OCI-M2 (cell line): Measurements from ENCODE around the gene PLCB3.
"Not testable (repeated sequence)": the region's sequence is repeated elsewhere in the genome, so short reads cannot be mapped to it uniquely, and the experiment has no call there.

Experiments
- DNase-seq: peaks from one replicate; lab custom pipeline; 2025; ENCODE audit not compliant: unreplicated experiment; lab: John Stamatoyannopoulos, UW

PLCB3 gene

DNA sequence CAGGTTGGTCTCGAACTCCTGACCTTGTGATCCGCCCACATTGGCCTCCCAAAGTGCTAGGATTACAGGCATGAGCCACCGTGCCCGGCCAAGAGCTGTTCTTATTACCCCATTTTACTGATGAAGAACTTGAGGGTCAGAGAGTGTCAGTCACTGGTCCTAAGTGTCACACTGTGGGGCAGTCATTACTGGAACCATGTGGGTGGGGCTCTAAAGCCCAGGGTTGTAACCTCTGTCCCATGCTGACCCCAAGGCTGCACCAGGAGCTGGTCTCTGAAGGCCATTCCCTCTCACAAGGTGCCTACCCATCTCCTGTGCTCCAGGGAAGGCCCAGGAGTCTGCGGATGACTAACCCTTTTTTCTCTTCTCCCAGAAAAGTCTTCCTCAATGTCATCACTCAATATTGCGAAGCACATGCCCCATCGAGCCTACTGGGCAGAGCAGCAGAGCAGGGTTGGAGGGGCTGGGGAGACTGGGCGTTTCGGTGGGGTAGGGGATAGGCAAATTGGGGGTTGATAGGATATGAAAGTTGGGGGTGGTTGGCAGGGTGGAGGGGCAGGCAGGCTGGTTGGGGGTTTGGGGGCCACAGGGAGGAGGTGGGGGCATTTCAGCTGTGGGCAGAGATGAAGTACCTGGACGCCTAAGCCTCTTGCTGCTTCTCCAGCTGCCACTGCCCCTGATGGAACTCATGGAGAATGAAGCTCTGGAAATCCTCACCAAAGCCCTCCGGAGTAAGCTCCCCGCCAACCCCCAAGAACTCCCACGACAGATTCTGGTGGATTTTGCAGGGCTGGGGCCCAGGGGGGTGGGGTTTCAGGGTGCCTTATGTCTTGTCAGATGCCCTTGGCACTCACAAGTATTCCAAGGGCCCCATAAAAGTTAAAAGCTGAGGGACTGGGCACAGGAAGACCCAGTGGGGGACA lies 52.0 kb downstream of the PLCB3 start:
- no peak for DNase-seq

DNA sequence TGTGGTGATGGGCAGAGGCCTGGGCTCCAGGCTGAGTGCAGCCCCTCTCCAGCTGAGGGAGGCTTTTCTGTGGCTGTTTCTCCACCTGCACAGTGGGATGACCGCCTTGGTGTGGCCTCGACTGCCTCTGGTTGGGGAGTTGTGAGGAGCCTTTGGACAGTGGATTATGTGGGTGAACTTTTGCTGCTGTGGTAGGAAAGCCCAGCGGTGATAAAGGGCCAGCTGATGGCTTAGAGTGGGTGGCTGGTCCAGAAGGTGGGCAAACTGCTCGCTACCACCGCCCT lies 52.6 kb downstream of the PLCB3 start:
- DNase-seq = no peak

DNA sequence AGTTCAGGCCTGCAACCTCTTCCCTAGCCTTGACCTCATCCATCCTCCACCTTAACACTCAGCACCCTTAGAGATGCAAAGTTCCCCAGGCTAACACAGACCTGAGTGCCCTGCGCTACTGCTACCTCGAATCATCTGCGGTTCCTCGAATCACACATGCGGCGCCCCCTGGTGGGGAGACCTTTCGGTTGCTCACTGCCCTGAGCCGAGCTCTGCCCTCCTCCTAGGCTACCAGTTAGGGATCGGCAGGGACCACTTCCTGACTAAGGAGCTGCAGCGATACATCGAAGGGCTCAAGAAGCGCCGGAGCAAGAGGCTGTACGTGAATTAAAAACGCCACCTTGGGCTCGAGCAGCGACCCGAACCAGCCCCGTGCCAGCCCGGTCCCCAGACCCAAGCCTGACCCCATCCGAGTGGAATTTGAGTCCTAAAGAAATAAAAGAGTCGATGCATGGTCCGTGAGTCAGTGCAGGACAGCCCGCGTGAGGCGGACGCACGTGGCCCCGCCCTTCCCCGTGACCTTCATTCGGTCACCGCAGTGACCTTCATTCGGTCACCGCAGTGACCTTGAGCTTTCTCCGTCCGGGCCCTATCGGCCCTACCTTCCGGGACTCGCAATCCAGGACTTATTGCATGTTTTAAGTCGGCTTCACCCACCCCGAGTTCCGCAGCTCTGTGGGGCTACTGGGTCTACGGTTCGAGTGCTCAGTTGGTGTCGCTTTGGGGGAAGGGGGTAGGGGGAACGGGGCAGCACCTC lies 53.2 kb downstream of the PLCB3 start:
- peak; percentile 79 for DNase-seq

DNA sequence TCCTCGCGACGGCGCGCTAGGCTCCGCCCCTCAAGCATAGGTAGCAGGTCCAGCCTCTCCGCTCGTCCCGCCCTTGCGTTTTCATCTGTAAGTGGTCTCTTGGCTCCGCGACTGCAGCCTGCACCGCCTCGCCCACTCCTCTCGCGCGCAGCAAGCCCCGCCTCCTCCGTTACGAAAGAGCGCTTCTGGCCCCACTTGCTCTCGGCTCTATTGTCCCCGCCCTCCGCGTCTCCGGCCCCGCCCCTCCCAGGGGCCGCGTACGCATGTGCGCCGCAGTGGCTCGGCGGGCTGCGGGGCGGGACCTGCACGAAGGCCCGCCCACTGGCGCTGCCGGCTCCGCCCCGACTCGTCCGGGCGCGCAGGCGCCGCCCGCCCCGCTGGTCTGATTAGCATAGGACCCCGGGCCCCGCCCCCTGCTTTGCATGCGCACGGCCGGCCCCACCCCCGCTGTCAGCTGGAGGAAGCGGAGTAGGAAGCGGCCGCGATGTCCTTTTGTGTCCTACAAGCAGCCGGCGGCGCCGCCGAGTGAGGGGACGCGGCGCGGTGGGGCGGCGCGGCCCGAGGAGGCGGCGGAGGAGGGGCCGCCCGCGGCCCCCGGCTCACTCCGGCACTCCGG lies 53.9 kb downstream of the PLCB3 start, which contains the start of gene ESRRA:
TSS of gene ESRRA (plus strand) at position 450 of the 616 bp plus-strand sequence. CDS start 1,656 bp downstream, outside the sequence.
- DNase-seq = peak; percentile 89

DNA sequence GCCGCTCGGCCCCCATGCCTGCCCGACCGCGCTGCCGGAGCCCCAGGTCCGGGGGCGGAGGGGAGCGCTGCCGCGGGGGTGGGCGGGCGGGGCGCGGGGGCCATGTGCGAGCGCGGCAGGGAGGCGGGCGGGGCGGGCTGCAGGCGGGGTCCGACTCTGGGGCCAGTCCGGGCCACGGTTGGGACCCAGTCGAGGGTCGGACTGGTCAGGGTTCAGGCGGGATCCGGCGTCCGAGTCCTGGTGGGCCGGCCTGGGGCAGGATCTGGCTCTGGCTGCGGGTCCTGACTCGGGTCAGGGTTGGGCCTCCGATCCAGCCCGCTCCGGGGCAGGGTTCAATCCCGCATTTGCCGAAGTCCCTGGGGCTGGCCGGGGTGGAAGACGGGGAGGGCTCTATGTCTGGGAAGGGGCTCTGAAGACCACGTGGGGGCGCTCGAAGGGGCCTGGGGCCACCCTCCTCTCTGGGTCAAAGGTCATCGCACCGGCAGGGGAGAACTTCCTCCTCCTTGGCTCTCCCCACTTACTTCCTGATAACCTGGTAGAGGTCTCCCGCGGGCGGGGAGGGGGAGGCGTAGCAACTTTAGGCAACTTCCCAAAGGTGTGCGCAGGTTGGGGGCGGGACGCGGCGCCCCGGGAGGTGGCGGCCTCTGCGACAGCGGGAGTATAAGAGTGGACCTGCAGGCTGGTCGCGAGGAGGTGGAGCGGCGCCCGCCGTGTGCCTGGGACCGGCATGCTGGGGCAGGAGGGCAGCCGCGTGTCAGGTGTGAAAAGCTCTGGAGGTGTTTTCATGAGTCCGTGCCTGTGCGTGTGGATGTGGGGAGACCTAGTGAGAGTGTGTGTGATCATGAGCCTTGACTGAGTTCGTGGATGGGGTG lies 54.6 kb downstream of the PLCB3 start:
- DNase-seq = peak; percentile 27

DNA sequence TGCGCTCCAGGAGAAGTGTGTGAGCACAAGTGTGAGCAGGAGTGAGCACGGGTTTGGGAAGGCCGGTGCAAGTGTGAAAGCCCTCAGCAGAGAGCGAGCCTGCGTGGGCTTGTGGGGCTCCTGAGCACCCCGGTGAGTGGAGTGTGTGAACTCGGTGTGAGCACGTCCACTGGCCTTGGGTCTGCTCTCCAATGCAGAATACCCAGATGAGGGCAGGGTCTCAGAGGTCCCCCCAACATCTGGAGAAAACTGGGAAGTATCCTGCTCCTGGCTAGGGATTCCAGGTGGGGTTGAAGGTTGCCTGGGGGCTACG lies 55.2 kb downstream of the PLCB3 start:
- DNase-seq = no peak

DNA sequence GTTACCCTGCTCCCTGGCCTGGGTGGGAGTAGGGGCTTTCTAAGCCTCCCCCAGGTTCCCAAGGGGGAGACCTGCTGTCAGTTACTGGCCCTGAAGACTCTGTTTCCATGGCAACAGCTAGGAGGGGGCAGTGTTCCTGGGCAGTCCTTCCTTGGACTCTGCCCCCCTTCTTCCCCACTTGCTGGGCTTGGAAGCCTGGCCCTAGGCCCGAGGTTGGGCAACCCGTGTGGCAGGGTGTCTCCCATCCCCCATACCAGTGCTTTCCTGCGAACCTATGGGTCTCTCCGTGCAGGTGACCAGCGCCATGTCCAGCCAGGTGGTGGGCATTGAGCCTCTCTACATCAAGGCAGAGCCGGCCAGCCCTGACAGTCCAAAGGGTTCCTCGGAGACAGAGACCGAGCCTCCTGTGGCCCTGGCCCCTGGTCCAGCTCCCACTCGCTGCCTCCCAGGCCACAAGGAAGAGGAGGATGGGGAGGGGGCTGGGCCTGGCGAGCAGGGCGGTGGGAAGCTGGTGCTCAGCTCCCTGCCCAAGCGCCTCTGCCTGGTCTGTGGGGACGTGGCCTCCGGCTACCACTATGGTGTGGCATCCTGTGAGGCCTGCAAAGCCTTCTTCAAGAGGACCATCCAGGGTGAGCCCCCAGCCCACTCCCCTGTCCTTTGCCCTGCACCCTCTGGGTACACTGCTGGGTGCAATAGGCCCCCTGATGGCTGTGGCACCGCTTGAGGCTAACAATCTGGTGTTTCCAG lies 55.7 kb downstream of the PLCB3 start:
- no peak for DNase-seq

DNA sequence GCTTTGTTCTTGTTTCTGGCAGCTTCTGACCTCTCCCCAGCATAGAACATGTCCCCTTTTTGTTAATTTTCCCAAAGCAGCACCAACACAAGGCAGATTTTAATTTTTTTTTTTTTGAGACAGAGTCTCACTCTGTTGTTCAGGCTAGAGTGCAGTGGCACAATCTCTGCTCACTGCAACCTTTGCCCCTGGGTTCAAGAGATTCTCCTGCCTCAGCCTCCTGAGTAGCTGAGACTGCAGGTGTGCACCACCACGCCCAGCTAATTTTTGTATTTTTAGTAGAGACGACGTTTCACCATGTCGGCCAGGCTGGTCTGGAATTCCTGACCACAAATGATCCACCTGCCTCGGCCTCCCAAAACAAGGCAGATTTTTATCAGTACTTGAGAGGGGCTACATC lies 56.5 kb downstream of the PLCB3 start:
- DNase-seq = not testable (repeated sequence)

DNA sequence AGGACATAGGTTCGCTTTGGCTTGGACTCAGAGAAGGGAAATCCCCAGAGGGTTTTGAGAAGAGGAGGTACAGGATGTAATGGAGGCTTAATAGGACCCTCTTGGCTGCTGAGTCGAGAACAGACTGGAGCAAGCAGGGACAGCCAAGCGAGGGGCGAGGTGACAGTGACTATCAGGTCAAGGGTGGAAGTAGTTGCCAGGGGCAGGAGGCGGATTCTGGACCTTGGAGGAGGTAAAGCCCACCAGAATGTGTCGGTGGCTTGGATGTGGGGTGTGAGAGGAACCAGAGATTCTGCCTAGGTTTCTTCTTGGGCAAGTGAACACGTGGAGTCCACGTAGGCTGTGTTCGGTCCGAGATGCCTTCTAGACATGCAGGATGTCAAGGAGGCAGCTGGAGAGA lies 61.6 kb downstream of the PLCB3 start:
- DNase-seq = no peak

DNA sequence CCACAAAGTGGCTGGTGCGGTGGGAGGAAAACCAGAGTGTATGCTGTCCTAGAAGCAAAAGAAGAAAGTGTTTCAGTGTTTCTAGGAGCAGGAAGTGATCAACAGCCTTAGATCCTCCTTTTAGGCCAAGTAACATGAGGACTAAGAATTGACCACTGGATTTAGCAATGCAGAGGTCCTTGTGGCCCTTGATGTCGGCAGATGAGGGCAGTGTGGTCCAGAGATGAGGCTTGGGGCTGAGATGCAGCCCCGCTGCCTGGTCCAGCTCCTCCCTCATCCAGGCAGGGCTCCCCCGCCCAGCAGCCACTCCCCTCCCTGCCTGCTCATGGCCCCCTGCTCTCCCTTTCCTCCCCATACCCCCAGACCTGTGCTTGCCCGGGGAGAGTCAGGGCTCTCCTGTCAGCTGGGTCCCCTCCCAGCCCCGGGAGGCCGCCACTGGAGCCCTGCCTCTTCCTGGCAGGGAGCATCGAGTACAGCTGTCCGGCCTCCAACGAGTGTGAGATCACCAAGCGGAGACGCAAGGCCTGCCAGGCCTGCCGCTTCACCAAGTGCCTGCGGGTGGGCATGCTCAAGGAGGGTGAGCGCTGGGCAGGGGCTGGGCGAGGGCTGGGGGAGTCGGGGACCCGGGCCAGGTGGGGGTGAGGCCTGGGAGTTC lies 62.3 kb downstream of the PLCB3 start:
- DNase-seq = no peak

DNA sequence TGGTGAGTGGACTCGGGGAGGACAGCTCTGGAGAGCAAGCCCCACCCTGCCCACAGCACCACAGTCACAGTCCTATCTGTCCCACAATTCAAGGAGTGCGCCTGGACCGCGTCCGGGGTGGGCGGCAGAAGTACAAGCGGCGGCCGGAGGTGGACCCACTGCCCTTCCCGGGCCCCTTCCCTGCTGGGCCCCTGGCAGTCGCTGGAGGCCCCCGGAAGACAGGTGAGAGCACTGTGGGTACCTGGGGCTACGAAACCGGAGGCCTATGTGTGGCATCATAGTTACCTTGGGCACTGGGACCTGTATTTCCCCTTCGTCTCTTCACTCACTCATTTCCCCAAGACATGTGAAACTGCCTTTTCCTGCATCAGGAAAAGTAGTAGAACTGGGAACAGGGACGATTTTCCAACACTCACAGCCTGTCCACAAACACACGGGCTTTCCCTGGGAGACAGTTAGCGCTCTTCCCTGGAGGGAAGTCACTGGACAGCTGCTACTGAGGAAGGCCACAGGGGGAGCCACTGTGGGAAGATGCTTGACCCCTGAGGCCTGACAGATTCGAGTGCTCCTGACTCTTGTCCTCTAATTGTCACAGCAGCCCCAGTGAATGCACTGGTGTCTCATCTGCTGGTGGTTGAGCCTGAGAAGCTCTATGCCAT lies 62.9 kb downstream of the PLCB3 start:
- DNase-seq = no peak

DNA sequence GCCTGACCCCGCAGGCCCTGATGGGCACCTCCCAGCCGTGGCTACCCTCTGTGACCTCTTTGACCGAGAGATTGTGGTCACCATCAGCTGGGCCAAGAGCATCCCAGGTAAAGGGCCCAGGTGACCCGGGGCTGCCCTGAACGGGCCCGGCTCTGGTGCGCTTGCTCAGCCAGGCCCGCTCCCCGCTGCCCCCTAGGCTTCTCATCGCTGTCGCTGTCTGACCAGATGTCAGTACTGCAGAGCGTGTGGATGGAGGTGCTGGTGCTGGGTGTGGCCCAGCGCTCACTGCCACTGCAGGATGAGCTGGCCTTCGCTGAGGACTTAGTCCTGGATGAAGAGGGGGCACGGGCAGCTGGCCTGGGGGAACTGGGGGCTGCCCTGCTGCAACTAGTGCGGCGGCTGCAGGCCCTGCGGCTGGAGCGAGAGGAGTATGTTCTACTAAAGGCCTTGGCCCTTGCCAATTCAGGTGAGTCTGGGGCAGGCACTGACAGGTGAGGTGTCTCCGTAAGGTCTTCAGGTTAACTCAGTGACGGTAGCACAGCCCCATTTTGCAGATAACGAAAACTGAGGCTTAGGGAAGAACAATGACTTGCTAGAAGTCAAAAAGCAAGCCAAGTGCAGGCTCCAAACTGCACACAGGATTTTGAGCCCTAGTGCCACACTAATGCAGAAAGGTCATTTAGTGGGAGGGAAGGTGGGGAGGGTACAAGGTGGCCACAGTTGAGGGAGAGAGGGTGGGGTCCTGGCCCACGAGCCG lies 63.7 kb downstream of the PLCB3 start:
- DNase-seq = no peak

DNA sequence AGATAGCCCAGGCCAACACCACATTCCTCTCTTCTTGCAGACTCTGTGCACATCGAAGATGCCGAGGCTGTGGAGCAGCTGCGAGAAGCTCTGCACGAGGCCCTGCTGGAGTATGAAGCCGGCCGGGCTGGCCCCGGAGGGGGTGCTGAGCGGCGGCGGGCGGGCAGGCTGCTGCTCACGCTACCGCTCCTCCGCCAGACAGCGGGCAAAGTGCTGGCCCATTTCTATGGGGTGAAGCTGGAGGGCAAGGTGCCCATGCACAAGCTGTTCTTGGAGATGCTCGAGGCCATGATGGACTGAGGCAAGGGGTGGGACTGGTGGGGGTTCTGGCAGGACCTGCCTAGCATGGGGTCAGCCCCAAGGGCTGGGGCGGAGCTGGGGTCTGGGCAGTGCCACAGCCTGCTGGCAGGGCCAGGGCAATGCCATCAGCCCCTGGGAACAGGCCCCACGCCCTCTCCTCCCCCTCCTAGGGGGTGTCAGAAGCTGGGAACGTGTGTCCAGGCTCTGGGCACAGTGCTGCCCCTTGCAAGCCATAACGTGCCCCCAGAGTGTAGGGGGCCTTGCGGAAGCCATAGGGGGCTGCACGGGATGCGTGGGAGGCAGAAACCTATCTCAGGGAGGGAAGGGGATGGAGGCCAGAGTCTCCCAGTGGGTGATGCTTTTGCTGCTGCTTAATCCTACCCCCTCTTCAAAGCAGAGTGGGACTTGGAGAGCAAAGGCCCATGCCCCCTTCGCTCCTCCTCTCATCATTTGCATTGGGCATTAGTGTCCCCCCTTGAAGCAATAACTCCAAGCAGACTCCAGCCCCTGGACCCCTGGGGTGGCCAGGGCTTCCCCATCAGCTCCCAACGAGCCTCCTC lies 64.6 kb downstream of the PLCB3 start:
- DNase-seq = not testable (repeated sequence)

DNA sequence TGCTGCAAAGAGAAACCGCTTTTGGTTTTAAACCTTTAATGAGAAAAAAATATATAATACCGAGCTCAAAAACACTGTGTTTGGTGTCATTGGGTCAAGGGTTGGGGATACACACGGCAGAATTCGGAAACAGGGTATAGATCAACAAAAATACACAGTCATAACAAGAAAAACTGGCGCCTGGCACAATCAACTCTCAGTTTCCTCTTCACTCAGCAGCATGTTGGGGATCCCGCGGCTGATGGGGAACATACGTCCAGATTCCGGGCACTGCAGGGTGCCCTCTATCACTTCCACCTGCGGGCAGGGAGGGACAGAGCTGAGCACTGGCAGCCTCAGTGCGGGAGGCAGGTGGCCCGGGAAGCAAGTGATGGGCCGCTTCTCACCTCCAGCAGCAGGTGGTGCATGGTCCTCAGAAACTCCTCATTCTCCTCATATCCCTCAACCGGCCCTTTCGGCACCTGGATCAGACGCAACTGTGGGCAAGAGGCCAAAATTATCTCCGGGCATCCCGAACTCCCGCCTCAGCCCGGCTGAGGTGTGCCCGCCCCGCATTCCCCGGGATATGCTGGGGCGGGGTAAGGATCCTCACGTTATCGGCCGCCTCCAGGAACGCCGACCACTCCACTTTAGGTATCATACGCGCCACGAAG lies 65.5 kb downstream of the PLCB3 start:
- DNase-seq = no peak

DNA sequence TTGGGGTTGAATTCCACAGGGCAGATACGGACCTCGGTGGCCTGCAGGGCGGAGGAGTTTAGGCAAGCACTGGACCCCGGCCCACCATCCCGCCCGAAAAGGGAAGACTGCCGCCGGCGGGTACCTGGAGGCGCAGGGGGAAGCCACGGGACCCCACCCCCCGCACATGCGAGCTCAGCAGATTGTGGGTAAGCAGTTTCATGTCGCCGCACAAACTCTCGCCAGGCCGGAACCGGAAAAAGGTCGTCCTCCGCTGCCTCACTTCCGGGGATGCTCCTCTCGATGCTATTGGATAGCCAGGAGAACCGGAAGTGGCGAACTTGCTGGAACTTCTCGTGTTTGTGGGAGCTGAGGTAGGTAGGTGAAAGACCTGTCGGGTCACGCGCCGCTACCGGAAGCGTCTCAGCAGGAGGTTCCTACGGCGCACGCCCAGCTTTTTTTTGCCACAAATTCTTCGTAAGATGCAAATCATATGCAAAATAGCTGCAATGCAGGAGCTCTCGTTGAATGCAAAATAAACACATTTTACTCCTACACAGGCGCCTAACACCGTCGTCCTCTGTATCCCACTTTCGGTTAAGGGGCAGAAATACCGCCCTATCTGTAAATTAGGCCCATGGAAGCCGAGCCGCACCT lies 66.1 kb downstream of the PLCB3 start, which contains the start of gene TRMT112:
TSS of gene TRMT112 (minus strand) at position 235 of the 636 bp plus-strand sequence. CDS start at position 202, 33 bp downstream.
- peak; percentile 76 for DNase-seq

DNA sequence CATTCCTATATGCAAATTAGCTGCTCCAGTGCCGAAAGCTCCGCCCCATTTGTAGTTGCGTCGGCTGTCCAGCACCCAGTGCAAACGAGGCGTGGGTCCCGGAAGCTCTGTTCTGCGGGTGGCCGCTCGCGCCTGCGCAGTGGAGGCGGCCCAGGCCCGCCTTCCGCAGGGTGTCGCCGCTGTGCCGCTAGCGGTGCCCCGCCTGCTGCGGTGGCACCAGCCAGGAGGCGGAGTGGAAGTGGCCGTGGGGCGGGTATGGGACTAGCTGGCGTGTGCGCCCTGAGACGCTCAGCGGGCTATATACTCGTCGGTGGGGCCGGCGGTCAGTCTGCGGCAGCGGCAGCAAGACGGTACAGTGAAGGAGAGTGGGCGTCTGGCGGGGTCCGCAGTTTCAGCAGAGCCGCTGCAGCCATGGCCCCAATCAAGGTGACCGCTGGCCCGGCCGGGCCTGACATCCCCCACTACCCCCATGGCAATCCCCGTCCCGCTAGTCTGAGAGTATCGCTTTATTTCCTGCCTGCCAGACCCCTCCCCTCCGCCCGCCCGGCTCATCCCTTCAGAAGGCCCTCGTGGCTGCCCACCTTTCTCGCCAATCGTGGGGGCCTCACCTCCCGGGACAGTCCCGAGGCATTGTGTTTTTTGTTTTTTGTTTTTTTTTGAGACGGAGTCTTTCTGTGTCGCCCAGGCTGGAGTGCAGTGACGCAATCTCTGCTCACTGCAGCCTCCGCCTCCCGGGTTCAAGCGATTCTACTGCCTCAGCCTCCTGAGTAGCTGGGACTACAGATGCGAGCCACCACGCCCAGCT lies 66.8 kb downstream of the PLCB3 start, which contains the start of gene PRDX5:
TSS of gene PRDX5 (plus strand) at position 161 of the 805 bp plus-strand sequence. CDS start at position 256, 95 bp downstream.
- peak; percentile 57 for DNase-seq
